HepG2 (cell line): ENCODE data around the gene TPRN. TPM values are rescaled to one million over a fixed set of nuclear protein-coding genes. Genes with fewer than 3 reads are reported as not detected.
A peak's percentile ranks its signal among the peaks of the same experiment; 100 is the strongest.

Experiments used
- AHDC1 ChIP-seq: sonication (generic); formaldehyde crosslinking; IDR thresholded peaks from 2 replicates; pipeline ENCODE4 v1.5.1; 2020; ENCODE audit warnings: mild to moderate bottlenecking, missing genetic modification reagents, borderline replicate concordance
- ATF7-NPFF ChIP-seq: sonication (generic); formaldehyde crosslinking; IDR thresholded peaks from 2 replicates; pipeline ENCODE4 v1.8.1; 2023; ENCODE audit warnings: mild to moderate bottlenecking, low read depth, missing genetic modification reagents, moderate library complexity
- GZF1 ChIP-seq: sonication (generic); formaldehyde crosslinking; IDR thresholded peaks from 2 replicates; pipeline ENCODE4 v1.5.1; 2020; ENCODE audit warnings: mild to moderate bottlenecking, missing genetic modification reagents
- HDAC1 ChIP-seq: sonication (generic); formaldehyde crosslinking; IDR thresholded peaks from 2 replicates; pipeline ENCODE4 v1.5.1; 2020; ENCODE audit warnings: mild to moderate bottlenecking, missing genetic modification reagents
- KLF13 ChIP-seq: sonication (generic); formaldehyde crosslinking; IDR thresholded peaks from 2 replicates; pipeline ENCODE4 v1.4.0; 2020; ENCODE audit warnings: mild to moderate bottlenecking, missing genetic modification reagents
- MAF1 ChIP-seq: sonication (generic); formaldehyde crosslinking; IDR thresholded peaks from 2 replicates; pipeline ENCODE4 v1.5.0; 2020; ENCODE audit warnings: missing genetic modification reagents, borderline replicate concordance
- MYPOP ChIP-seq: sonication (generic); formaldehyde crosslinking; IDR thresholded peaks from 2 replicates; pipeline ENCODE4 v1.8.1; 2023; ENCODE audit warnings: mild to moderate bottlenecking, moderate library complexity, missing genetic modification reagents
- POGK ChIP-seq: sonication (generic); formaldehyde crosslinking; conservative IDR thresholded peaks from 2 replicates; pipeline ENCODE4 v1.8.0; 2022; ENCODE audit warnings: mild to moderate bottlenecking, moderate library complexity, missing genetic modification reagents
- RBFOX2 ChIP-seq: fragments of 200-400 bp; formaldehyde crosslinking; IDR thresholded peaks from 2 replicates; pipeline ENCODE4 v1.6.1; 2017; ENCODE audit warnings: low read depth, mild to moderate bottlenecking, low read length
- TARDBP ChIP-seq: sonication (generic); formaldehyde crosslinking; IDR thresholded peaks from 2 replicates; pipeline ENCODE4 v1.8.0; 2022; ENCODE audit warnings: mild to moderate bottlenecking, missing genetic modification reagents
- ZBTB20 ChIP-seq: sonication (generic); formaldehyde crosslinking; IDR thresholded peaks from 2 replicates; pipeline ENCODE4 v1.8.1; 2023; ENCODE audit warnings: missing genetic modification reagents, low read depth, mild to moderate bottlenecking, borderline replicate concordance
- ZBTB39 ChIP-seq: sonication (generic); formaldehyde crosslinking; IDR thresholded peaks from 2 replicates; pipeline ENCODE4 v1.5.0; 2020; ENCODE audit warnings: missing genetic modification reagents
- ZBTB7A ChIP-seq: sonication (generic); formaldehyde crosslinking; IDR thresholded peaks from 2 replicates; pipeline ENCODE4 v1.8.0; 2022; ENCODE audit warnings: mild to moderate bottlenecking, missing genetic modification reagents
- ZFP37 ChIP-seq: sonication (generic); formaldehyde crosslinking; IDR thresholded peaks from 2 replicates; pipeline ENCODE4 v1.4.0; 2020; ENCODE audit warnings: missing genetic modification reagents, borderline replicate concordance
- ZNF274 ChIP-seq: sonication (generic); formaldehyde crosslinking; IDR thresholded peaks from 2 replicates; pipeline ENCODE4 v1.5.1; 2020; ENCODE audit warnings: mild to moderate bottlenecking, missing genetic modification reagents
- polyA plus RNA-seq, 8 experiments: library from polyadenylated mRNA; depleted of rRNA in 3 of 8; stranded (reverse) in 7 of 8; unstranded in 1 of 8; fragments of >200 nt; fragmentation: Illumina TruSeq in 4 of 8; extraction: Trizol in 4 of 8; gene quantifications; 2 replicates each; pipeline versions ENCODE4 v1.2.1 to v1.2.3, GENCODE V29; 2011 to 2016; ENCODE audit warnings: low read depth in 4 of 8, missing spikeins in 1 of 8, mixed read lengths in 1 of 8; ENCODE audit not compliant: insufficient read depth in 1 of 8
- total RNA-seq, 5 experiments: library from RNA; depleted of rRNA; stranded (reverse); fragments of >200 nt; fragmentation: Illumina TruSeq; extraction: Trizol; gene quantifications; 2 replicates each; pipeline ENCODE4 v1.2.3, GENCODE V29; 2016; ENCODE audit warnings: low read depth in 1 of 5

Gene TPRN
- total and polyA plus RNA-seq, 2 of the 13 experiments (the other 11 are each of a cell fraction or from before 2014, with no cell fraction given): 10.1 to 19.2 TPM

- TF ChIP-seq KLF13 (CRISPR knock-in tag) (no peak), ZBTB7A (CRISPR knock-in tag) (no peak), MAF1 (CRISPR knock-in tag) (no peak), ATF7-NPFF (CRISPR knock-in tag) (peak; percentile 72), TARDBP (CRISPR knock-in tag) (0 out of 2 replicates have a peak, but pooled peaks have one; percentile 44), RBFOX2 (peak; percentile 87), ZBTB20 (CRISPR knock-in tag) (peak; percentile 62; the same call in 1 of the 2 replicates), ZBTB39 (CRISPR knock-in tag) (0 out of 2 replicates have a peak, but pooled peaks have one; percentile 57), POGK (CRISPR knock-in tag) (peak; percentile 63; the same call in 1 of the 2 replicates), GZF1 (CRISPR knock-in tag) (0 out of 2 replicates have a peak, but pooled peaks have one; percentile 26), ZFP37 (CRISPR knock-in tag) (no peak), HDAC1 (CRISPR knock-in tag) (peak; percentile 66), AHDC1 (no peak), MYPOP (CRISPR knock-in tag) (no peak), ZNF274 (peak; percentile 84)
Observed at GRCh38 chr9:137241490-137242268, 41.1 kb upstream of the TPRN start (continued).
